ENCODE results near the gene CLEC2L. TPM values are rescaled to one million over a fixed set of nuclear protein-coding genes. Genes with fewer than 3 reads are reported as not detected.

Gene CLEC2L
- total RNA-seq, 3 donors from 2014 or later: not detected

Other genes with a start within 250 kb of the CLEC2L start
- 10 to 100 TPM; 12.5 to 13.9 (median 13.5) TPM for gene FMC1, start 182.3 kb upstream of the CLEC2L start, total RNA-seq
- gene LUC7L2, start 163.8 kb upstream of the CLEC2L start, total RNA-seq: 100 to 1,000 TPM in 1 of 3 donors, 10 to 100 TPM in 2; 77.3 to 108 (median 89.8) TPM
- gene KLRG2, start 40.0 kb upstream of the CLEC2L start, total RNA-seq: 1 to 10 TPM in 1 of 3 donors, under 1 TPM in 2; 0.33 to 1.3 (median 0.48) TPM

Measured in breast epithelium (tissue), 3 donors.